Measurements from ENCODE around the gene SLC15A1.

DNA sequence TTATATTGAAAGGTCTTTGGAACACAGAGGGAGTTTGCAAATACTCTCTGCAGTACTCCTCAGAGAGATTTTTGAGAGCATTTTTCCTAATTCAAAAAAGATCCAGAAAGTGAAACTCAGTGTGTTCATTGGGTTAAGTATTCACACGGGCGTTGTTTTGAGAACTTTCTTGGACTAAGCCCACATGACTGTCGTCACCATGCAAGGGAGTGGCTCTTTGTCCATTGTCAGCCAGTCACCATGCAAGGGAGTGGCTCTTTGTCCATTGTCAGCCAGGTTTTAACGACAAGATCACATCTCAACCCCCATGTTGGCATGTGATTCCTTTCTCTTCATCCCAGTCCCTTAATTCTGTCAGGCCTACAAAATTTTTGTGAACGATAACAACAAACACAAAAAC, 94.3 kb downstream of the SLC15A1 start:
- TF ChIP-seq, protein P1, sequence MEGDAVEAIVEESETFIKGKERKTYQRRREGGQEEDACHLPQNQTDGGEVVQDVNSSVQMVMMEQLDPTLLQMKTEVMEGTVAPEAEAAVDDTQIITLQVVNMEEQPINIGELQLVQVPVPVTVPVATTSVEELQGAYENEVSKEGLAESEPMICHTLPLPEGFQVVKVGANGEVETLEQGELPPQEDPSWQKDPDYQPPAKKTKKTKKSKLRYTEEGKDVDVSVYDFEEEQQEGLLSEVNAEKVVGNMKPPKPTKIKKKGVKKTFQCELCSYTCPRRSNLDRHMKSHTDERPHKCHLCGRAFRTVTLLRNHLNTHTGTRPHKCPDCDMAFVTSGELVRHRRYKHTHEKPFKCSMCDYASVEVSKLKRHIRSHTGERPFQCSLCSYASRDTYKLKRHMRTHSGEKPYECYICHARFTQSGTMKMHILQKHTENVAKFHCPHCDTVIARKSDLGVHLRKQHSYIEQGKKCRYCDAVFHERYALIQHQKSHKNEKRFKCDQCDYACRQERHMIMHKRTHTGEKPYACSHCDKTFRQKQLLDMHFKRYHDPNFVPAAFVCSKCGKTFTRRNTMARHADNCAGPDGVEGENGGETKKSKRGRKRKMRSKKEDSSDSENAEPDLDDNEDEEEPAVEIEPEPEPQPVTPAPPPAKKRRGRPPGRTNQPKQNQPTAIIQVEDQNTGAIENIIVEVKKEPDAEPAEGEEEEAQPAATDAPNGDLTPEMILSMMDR (tag by site-specific recombination; IDR thresholded peaks at IDR 0.05), result no peak
- TF ChIP-seq GFI1B (tag by site-specific recombination; IDR thresholded peaks at IDR 0.05) (no peak), ZNF558 (tag by site-specific recombination; IDR thresholded peaks at IDR 0.05) (no peak), HIC1 (tag by site-specific recombination; IDR thresholded peaks at IDR 0.05) (no peak), ZFHX2 (tag by site-specific recombination; conservative IDR thresholded peaks at IDR 0.05) (no peak), ZBTB7A (tag by site-specific recombination; IDR thresholded peaks at IDR 0.05; ENCODE audit: low read depth) (no peak), TCF7L2 (IDR thresholded peaks at IDR 0.05; ENCODE audit: borderline replicate concordance, low read depth, low read length) (no peak), ZBTB11 (tag by site-specific recombination; conservative IDR thresholded peaks at IDR 0.05; ENCODE audit: low read depth) (no peak), KLF9 (tag by site-specific recombination; IDR thresholded peaks at IDR 0.05; ENCODE audit: low read depth) (no peak)
- TF ChIP-seq, protein P2, sequence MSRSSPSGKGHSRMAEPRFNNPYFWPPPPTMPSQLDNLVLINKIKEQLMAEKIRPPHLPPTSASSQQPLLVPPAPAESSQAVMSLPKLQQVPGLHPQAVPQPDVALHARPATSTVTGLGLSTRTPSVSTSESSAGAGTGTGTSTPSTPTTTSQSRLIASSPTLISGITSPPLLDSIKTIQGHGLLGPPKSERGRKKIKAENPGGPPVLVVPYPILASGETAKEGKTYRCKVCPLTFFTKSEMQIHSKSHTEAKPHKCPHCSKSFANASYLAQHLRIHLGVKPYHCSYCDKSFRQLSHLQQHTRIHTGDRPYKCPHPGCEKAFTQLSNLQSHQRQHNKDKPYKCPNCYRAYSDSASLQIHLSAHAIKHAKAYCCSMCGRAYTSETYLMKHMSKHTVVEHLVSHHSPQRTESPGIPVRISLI (tag by site-specific recombination; IDR thresholded peaks at IDR 0.05), result no peak

Measured in HEK293 (cell line).